Activated CD4-positive, alpha-beta memory T cell treated with anti-CD3 and anti-CD28 coated beads, Interleukin-2, amount 10 ng/mL, durations not matched to agents 7 days and 5 days (primary cell): Measurements from ENCODE around the gene C19orf47. TPM values are rescaled to one million over a fixed set of nuclear protein-coding genes. Genes with fewer than 3 reads are reported as not detected.
"Not testable (repeated sequence)": the region's sequence is repeated elsewhere in the genome, so short reads cannot be mapped to it uniquely, and the experiment has no call there.

ENCODE experiments used
- CTCF ChIA-PET: fragments of 350-600 bp; sonication (Branson Sonifier 250); formaldehyde crosslinking; loops from one replicate; lab custom pipeline; 2021; ENCODE audit warnings: antibody characterized with exemption, inconsistent platforms; lab: Charles Lee
- POLR2A ChIA-PET: fragments of 350-600 bp; sonication (Branson Sonifier 250); formaldehyde crosslinking; loops from one replicate; lab custom pipeline; 2021; ENCODE audit warnings: antibody characterized with exemption; lab: Charles Lee
- DNase-seq: peaks from one replicate; pipeline ENCODE4 v3.0.0-alpha.2; 2020
- H3K27ac Mint-ChIP-seq: one replicate; pipeline ENCODE4 v1.8.0; 2021; ENCODE audit warnings: mild to moderate bottlenecking, mixed read lengths
- H3K27me3 Mint-ChIP-seq: one replicate; pipeline ENCODE4 v1.8.0; 2021; ENCODE audit warnings: mixed read lengths
- H3K36me3 Mint-ChIP-seq: one replicate; pipeline ENCODE4 v1.8.0; 2021; ENCODE audit warnings: low read depth, mixed read lengths
- H3K4me1 Mint-ChIP-seq: one replicate; pipeline ENCODE4 v1.8.0; 2021; ENCODE audit warnings: mixed read lengths
- H3K4me3 Mint-ChIP-seq: one replicate; pipeline ENCODE4 v1.8.0; 2021; ENCODE audit warnings: mild to moderate bottlenecking, mixed read lengths
- H3K9me3 Mint-ChIP-seq: one replicate; pipeline ENCODE4 v1.8.0; 2021; ENCODE audit warnings: mixed read lengths
- total RNA-seq, 2 experiments: library from RNA; stranded (reverse); gene quantifications; one replicate each; pipeline ENCODE4 v1.2.3, GENCODE V29; 2021

Gene C19orf47
- total RNA-seq, 2 experiments from 2014 or later, result 19.0 to 20.5 TPM

DNA sequence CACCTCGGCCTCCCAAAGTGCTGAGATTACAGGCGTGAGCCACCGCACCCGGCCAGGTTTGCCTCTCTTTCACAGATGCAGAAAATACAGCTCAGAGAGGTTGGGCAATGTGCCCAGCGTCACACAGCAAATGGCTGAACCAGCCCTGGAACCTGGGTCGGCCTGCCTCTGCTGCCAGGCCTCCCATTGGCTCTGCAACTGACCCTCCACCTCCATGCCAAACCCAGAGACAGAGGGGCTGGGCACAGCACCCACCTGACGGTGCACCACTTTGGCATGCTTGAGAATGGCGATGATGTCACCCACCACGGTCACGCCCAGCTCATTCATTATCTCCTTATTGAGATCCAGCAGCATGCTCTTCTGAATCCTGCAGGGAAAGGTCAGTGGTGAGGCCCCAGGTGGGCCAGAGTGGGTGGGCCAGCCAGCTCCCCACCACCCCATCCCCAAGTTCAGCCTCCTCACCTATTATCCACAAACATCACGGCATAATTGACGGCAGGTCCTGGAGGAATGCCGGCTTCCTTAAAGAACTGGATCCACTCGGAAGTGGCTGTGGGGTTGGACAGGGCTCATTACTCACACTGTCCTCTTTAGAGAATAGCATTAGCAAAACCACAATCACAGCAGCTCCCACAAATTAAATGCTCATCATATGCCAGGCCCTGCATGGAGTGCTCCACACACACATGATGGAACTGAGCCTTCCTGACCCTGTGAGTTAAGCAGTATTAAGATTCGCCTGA, 12.2 kb downstream of the C19orf47 start:
- ChIA-PET POLR2A (no interaction called here), CTCF (interaction anchor here (0.9 kb wide), 1 partner anchor 92 kb away, joined by 3 read pairs; no protein-coding TSS in a partner anchor)
- Mint-ChIP-seq H3K4me1 (no peaks in the 10 kb centered on the region), H3K9me3 (no peaks in the 10 kb centered on the region), H3K27me3 (no peaks in the 10 kb centered on the region), H3K4me3 (no peak overlapping the region), H3K36me3 (peaks cover 33% of the 10 kb centered on the region), H3K27ac (no peak overlapping the region)
- no peak for DNase-seq

DNA sequence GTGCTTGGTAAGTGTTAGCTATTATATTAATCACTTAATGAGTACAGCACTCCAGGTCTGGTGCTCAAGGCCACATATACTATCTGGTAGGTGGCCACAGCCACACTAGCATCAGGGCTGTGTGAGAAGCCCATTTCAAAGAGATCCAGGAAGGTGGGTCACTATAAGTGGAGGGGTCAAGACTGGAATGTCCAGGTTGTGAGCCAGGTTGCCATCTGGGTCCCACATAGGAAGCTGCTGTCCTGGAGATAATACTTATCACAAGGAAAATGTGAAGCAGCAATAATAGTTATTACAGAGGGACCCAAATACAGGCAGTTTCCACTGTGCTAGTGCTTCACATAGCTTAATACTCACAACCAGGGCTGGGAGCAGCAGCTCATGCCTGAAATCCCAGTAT, 13.1 kb downstream of the C19orf47 start:
- DNase-seq, result no peak
- no peak overlapping the region for H3K27ac Mint-ChIP-seq
- no peaks in the 10 kb centered on the region for H3K9me3 Mint-ChIP-seq
- no peaks in the 10 kb centered on the region for H3K4me1 Mint-ChIP-seq
- CTCF ChIA-PET, result interaction anchor here (0.9 kb wide), 1 partner anchor 91 kb away, joined by 3 read pairs; no protein-coding TSS in a partner anchor
- H3K36me3 Mint-ChIP-seq, result peaks cover 35% of the 10 kb centered on the region
- H3K27me3 Mint-ChIP-seq, result no peaks in the 10 kb centered on the region
- POLR2A ChIA-PET, result no interaction called here
- H3K4me3 Mint-ChIP-seq, result no peak overlapping the region

DNA sequence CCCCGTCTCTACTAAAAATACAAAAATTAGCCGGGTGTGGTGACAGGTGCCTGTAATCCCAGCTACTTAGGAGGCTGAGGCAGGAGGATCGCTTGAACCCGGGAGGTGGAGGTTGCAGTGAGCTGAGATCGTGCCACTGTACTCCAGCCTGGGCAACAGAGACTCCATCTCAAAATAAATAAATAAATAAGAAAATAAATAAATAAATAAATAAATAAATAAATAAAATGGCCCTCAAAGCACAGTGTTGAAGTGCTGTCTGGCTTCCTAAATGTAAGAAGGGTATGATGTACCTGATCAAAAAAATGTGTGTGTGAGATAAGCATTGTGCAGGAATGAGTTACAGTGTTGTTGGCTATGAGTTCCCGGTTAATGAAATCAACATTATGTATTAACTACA, 15.1 kb downstream of the C19orf47 start:
- peaks cover 46% of the 10 kb centered on the region for H3K36me3 Mint-ChIP-seq
- H3K4me1 Mint-ChIP-seq, H3K4me3 Mint-ChIP-seq, H3K27me3 Mint-ChIP-seq, CTCF ChIA-PET, POLR2A ChIA-PET, H3K27ac Mint-ChIP-seq, H3K9me3 Mint-ChIP-seq, DNase-seq: not testable (repeated sequence)

- CTCF ChIA-PET, result no interaction called here
- Mint-ChIP-seq H3K27me3 (no peaks in the 10 kb centered on the region), H3K36me3 (peaks cover 50% of the 10 kb centered on the region), H3K9me3 (no peaks in the 10 kb centered on the region), H3K4me1 (no peaks in the 10 kb centered on the region), H3K27ac (no peak overlapping the region), H3K4me3 (no peak overlapping the region)
- POLR2A ChIA-PET, result no interaction called here
- DNase-seq, result no peak
Measured at GRCh38 chr19:40332669-40333068, 15.5 kb downstream of the C19orf47 start.

DNA sequence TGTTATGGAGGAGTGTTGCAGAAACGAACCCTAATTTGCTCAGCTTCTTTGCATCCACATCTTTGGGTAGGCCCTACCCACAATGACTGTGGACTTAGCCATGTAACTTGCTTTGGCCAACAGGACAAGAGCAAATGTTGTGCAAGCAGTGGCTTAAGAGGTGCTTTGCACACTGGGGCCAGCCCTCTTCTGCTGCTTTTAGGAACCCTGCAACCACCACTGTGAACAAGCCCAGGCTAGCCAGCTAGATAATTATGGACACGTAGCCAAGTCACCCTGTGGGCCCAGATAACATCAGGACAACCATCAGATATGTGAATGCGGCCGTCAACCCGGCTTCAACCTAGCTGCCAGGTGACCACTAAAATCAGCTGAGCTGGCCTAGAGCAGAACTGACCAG, 17.1 kb downstream of the C19orf47 start:
- Mint-ChIP-seq H3K36me3 (peaks cover 53% of the 10 kb centered on the region), H3K4me1 (no peaks in the 10 kb centered on the region), H3K27me3 (no peaks in the 10 kb centered on the region), H3K4me3 (no peak overlapping the region), H3K9me3 (no peaks in the 10 kb centered on the region), H3K27ac (no peak overlapping the region)
- no peak for DNase-seq
- ChIA-PET POLR2A (no interaction called here), CTCF (interaction anchor here (1.8 kb wide), 1 partner anchor 26 kb away, joined by 8 read pairs; no protein-coding TSS in a partner anchor)

- Mint-ChIP-seq H3K4me1 (no peaks in the 10 kb centered on the region), H3K27ac (no peak overlapping the region), H3K27me3 (no peaks in the 10 kb centered on the region), H3K4me3 (no peak overlapping the region), H3K9me3 (no peaks in the 10 kb centered on the region), H3K36me3 (peaks cover 64% of the 10 kb centered on the region)
- ChIA-PET CTCF (no interaction called here), POLR2A (interaction anchor here (0.7 kb wide), 1 partner anchor 547 kb away, joined by 3 read pairs; no protein-coding TSS in a partner anchor)
- no peak for DNase-seq
Measured at GRCh38 chr19:40326201-40326600, 22.0 kb downstream of the C19orf47 start.

GRCh38 chr19:40323705-40324104, 24.5 kb downstream of the C19orf47 start:
- no peak overlapping the region for H3K27ac Mint-ChIP-seq
- H3K9me3 Mint-ChIP-seq, result no peaks in the 10 kb centered on the region
- no peaks in the 10 kb centered on the region for H3K27me3 Mint-ChIP-seq
- DNase-seq, result no peak
- no peaks in the 10 kb centered on the region for H3K4me1 Mint-ChIP-seq
- CTCF ChIA-PET, result no interaction called here
- POLR2A ChIA-PET, result no interaction called here
- H3K4me3 Mint-ChIP-seq, result no peak overlapping the region
- H3K36me3 Mint-ChIP-seq, result peaks cover 58% of the 10 kb centered on the region

- Mint-ChIP-seq H3K9me3 (no peaks in the 10 kb centered on the region), H3K27ac (no peak overlapping the region), H3K27me3 (no peaks in the 10 kb centered on the region), H3K4me3 (no peak overlapping the region), H3K36me3 (peaks cover 53% of the 10 kb centered on the region), H3K4me1 (no peaks in the 10 kb centered on the region)
- POLR2A ChIA-PET, result no interaction called here
- DNase-seq, result no peak
- CTCF ChIA-PET, result no interaction called here
Measured at GRCh38 chr19:40322951-40323615, 25.1 kb downstream of the C19orf47 start.

GRCh38 chr19:40322271-40322610, 26.0 kb downstream of the C19orf47 start:
- DNase-seq, result no peak
- no peak overlapping the region for H3K4me3 Mint-ChIP-seq
- POLR2A ChIA-PET, result interaction anchor here (1.1 kb wide), 1 partner anchor 17 kb away, joined by 3 read pairs; no protein-coding TSS in a partner anchor

GRCh38 chr19:40321566-40322270, 26.5 kb downstream of the C19orf47 start:
- no peaks in the 10 kb centered on the region for H3K27me3 Mint-ChIP-seq
- H3K9me3 Mint-ChIP-seq, result no peaks in the 10 kb centered on the region
- ChIA-PET CTCF (interaction anchor here (0.6 kb wide), 1 partner anchor 16 kb away, joined by 3 read pairs; no protein-coding TSS in a partner anchor), POLR2A (interaction anchor here (1.1 kb wide), 1 partner anchor 16 kb away, joined by 3 read pairs; no protein-coding TSS in a partner anchor)
- no peak overlapping the region for H3K4me3 Mint-ChIP-seq
- no peak for DNase-seq
- peaks cover 47% of the 10 kb centered on the region for H3K36me3 Mint-ChIP-seq
- no peak overlapping the region for H3K27ac Mint-ChIP-seq
- no peaks in the 10 kb centered on the region for H3K4me1 Mint-ChIP-seq

More at GRCh38 chr19:40322271-40322610, 26.0 kb downstream of the C19orf47 start:
- Mint-ChIP-seq H3K9me3 (no peaks in the 10 kb centered on the region), H3K27me3 (no peaks in the 10 kb centered on the region), H3K36me3 (peaks cover 45% of the 10 kb centered on the region), H3K4me1 (no peaks in the 10 kb centered on the region), H3K27ac (no peak overlapping the region)
- CTCF ChIA-PET, result no interaction called here

DNA sequence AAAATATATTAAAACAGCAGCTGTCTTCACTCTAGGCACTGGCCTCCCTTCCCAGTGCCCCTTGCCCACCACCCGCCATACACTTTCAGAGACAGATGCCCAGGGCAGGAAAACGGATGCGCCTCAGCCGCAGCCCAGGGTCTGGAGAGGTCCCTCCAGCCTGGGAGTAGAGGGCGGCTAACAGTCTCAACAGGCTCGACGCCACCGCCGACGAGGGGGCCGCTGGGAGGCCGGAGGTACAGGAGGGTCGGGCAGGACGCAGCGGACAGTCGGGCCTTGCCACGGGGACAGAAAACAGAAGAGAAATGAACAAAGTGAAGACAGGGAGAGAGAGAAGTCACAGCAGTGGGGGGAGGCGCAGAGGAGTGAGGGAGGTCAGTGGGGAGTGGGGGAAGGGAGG, 27.1 kb downstream of the C19orf47 start:
- H3K27ac Mint-ChIP-seq, result no peak overlapping the region
- no peak for DNase-seq
- peaks cover 49% of the 10 kb centered on the region for H3K36me3 Mint-ChIP-seq
- CTCF ChIA-PET, result interaction anchor here (0.6 kb wide), 1 partner anchor 16 kb away, joined by 3 read pairs; no protein-coding TSS in a partner anchor
- POLR2A ChIA-PET, result no interaction called here
- H3K27me3 Mint-ChIP-seq, result no peaks in the 10 kb centered on the region
- H3K9me3 Mint-ChIP-seq, result no peaks in the 10 kb centered on the region
- no peak overlapping the region for H3K4me3 Mint-ChIP-seq
- no peaks in the 10 kb centered on the region for H3K4me1 Mint-ChIP-seq

GRCh38 chr19:40320558-40320935, 27.6 kb downstream of the C19orf47 start:
- CTCF ChIA-PET, result no interaction called here

GRCh38 chr19:40317338-40317737, 30.9 kb downstream of the C19orf47 start:
- peaks cover 6% of the 10 kb centered on the region for H3K4me1 Mint-ChIP-seq
- DNase-seq, result no peak
- ChIA-PET CTCF (no interaction called here), POLR2A (no interaction called here)
- peaks cover 21% of the 10 kb centered on the region for H3K36me3 Mint-ChIP-seq
- no peak overlapping the region for H3K4me3 Mint-ChIP-seq
- no peaks in the 10 kb centered on the region for H3K9me3 Mint-ChIP-seq
- no peak overlapping the region for H3K27ac Mint-ChIP-seq
- H3K27me3 Mint-ChIP-seq, result no peaks in the 10 kb centered on the region

More at GRCh38 chr19:40320558-40320935, 27.6 kb downstream of the C19orf47 start:
- no peak overlapping the region for H3K4me3 Mint-ChIP-seq
- DNase-seq, result no peak
- POLR2A ChIA-PET, result no interaction called here
- no peaks in the 10 kb centered on the region for H3K4me1 Mint-ChIP-seq
- no peaks in the 10 kb centered on the region for H3K27me3 Mint-ChIP-seq
- no peak overlapping the region for H3K27ac Mint-ChIP-seq
- H3K9me3 Mint-ChIP-seq, result no peaks in the 10 kb centered on the region
- H3K36me3 Mint-ChIP-seq, result peaks cover 44% of the 10 kb centered on the region
